ENCODE measurements around the gene FBXL5. TPM values are rescaled to one million over a fixed set of nuclear protein-coding genes. Genes with fewer than 3 reads are reported as not detected.

FBXL5 gene
- total and polyA plus RNA-seq, 2 donors (not counting 1 experiment from before 2014, with no cell fraction given) = 21.2 to 41.0 TPM

DNA sequence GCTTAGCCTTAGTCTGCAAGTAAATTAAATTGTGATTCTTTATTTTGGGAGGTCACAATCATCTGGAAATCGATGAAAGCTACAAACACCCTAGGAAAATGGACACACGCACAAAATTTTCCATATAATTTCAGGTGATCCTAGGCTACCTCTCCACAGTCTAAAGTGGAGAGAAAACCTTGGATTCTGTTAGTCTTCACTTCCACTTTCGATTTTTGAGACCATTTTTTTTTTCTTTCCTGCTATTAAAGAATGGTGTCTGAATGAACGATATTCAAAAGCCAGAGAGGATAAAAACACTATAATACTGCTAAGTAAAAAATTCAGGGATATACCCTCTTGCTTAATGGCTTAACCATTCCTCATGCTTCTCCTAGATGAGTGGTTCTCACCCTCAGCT, 1.7 kb downstream of the FBXL5 start:
- DNase-seq (peak; percentile 17), ATAC-seq (ENCODE audit: low read depth) (no peak)
- intact Hi-C loops (cut with micrococcal nuclease) = loop anchor here (5.0 to 10.0 kb wide), 4 partner anchors 121 to 571 kb away; partner anchors contain the start of genes CD38 and TAPT1
- peak overlapping the region; percentile 100 for H2AFZ ChIP-seq (ENCODE audit: insufficient read depth, low read depth, low read length, poor library complexity, severe bottlenecking)
- H3K27ac ChIP-seq (ENCODE audit: low read length in 2 of 2) = peak overlapping the region in 1 of 2 donors; percentile 97
- no peaks in the 10 kb centered on the region for H3K27me3 ChIP-seq (replicated peaks in 1 of 4; ENCODE audit: control extremely low read depth in 1 of 4, control insufficient read depth in 3 of 4, insufficient read depth in 4 of 4, low read length in 3 of 4)
- H3K4me3 Mint-ChIP-seq = peak overlapping the region; percentile 97
- no peaks in the 10 kb centered on the region for H3K9me3 Mint-ChIP-seq (ENCODE audit: insufficient read depth)
- ChIA-PET CTCF (interaction anchor here (0.5 to 1.2 kb wide), 3 partner anchors 9 to 629 kb away, joined by 3 to 8 read pairs (median 4); no protein-coding TSS in a partner anchor), POLR2A (interaction anchor here (1.6 kb wide), 1 partner anchor 650 kb away, joined by 4 read pairs; no protein-coding TSS in a partner anchor)
- peaks cover 38% of the 10 kb centered on the region for H4K20me1 ChIP-seq (ENCODE audit: control insufficient read depth, insufficient read depth, low read length, poor library complexity, severe bottlenecking)
- no peaks in the 10 kb centered on the region for H3K27me3 Mint-ChIP-seq
- H3K4me3 ChIP-seq (ENCODE audit: control extremely low read depth in 1 of 5, extremely low read depth in 1 of 5, insufficient read depth in 1 of 5, low read depth in 2 of 5, low read length in 4 of 5) = peak overlapping the region in 4 of 5 experiments; percentile 74 to 87 (median 82)
- WGBS (ENCODE audit: insufficient coverage) = no CpG with 5 or more reads among the region's 4 CpGs
- peaks cover 70% of the 10 kb centered on the region for H3K79me2 ChIP-seq (ENCODE audit: control insufficient read depth, insufficient read depth, low read length)
- no peaks in the 10 kb centered on the region for H3K9me3 ChIP-seq (ENCODE audit: control extremely low read depth in 1 of 3, control insufficient read depth in 2 of 3, insufficient read depth in 1 of 3, low read length in 2 of 3)
- TF ChIP-seq, protein P1, sequence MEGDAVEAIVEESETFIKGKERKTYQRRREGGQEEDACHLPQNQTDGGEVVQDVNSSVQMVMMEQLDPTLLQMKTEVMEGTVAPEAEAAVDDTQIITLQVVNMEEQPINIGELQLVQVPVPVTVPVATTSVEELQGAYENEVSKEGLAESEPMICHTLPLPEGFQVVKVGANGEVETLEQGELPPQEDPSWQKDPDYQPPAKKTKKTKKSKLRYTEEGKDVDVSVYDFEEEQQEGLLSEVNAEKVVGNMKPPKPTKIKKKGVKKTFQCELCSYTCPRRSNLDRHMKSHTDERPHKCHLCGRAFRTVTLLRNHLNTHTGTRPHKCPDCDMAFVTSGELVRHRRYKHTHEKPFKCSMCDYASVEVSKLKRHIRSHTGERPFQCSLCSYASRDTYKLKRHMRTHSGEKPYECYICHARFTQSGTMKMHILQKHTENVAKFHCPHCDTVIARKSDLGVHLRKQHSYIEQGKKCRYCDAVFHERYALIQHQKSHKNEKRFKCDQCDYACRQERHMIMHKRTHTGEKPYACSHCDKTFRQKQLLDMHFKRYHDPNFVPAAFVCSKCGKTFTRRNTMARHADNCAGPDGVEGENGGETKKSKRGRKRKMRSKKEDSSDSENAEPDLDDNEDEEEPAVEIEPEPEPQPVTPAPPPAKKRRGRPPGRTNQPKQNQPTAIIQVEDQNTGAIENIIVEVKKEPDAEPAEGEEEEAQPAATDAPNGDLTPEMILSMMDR (IDR thresholded peaks at IDR 0.05) = no peak
- TF ChIP-seq EZH2 (IDR thresholded peaks at IDR 0.05; ENCODE audit: borderline replicate concordance, insufficient read depth, low read depth, low read length, poor library complexity, severe bottlenecking) = no peak
- H3K36me3 ChIP-seq (replicated peaks in 1 of 2; ENCODE audit: control extremely low read depth in 1 of 2, control insufficient read depth in 1 of 2, extremely low read depth in 1 of 2, insufficient read depth in 2 of 2, low read length in 1 of 2) = no peaks in the 10 kb centered on the region
- peak overlapping the region; percentile 97 for H3K27ac Mint-ChIP-seq
- peaks cover 32 to 47% of the 10 kb centered on the region in 2 donors for H3K4me1 ChIP-seq (ENCODE audit: control insufficient read depth in 2 of 2, insufficient read depth in 2 of 2, low read length in 2 of 2)
- peak overlapping the region; percentile 95 for H3K9ac ChIP-seq (ENCODE audit: low read length)
- H3K4me2 ChIP-seq (replicated peaks; ENCODE audit: low read depth, low read length, poor library complexity, severe bottlenecking) = peak overlapping the region; percentile 87
- peaks cover 51% of the 10 kb centered on the region for H3K4me1 Mint-ChIP-seq

DNA sequence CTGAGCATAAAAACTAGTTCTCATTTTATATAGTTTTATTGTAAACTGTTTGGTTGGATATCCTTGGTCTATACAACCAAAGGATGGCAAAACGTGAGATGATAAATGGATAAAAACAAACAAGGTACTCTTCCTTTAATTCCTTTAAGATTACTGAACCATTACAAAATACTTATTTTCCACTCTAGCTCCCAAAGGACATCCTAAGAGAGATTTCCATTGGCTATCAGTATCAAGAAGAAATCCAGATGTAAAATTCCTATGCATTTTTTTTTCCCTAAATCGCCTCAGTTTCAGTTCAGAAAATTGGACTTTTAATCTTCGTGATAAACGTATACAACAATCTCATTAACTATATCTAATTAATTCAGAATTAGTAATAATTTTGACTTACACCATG, 2.3 kb downstream of the FBXL5 start:
- H3K9ac ChIP-seq (ENCODE audit: low read length) = no peak overlapping the region
- intact Hi-C loops (cut with micrococcal nuclease) = loop anchor here (5.0 to 10.0 kb wide), 4 partner anchors 122 to 572 kb away; partner anchors contain the start of genes CD38 and TAPT1
- TF ChIP-seq EZH2 (IDR thresholded peaks at IDR 0.05; ENCODE audit: borderline replicate concordance, insufficient read depth, low read depth, low read length, poor library complexity, severe bottlenecking) = no peak
- TF ChIP-seq, protein P1 (IDR thresholded peaks at IDR 0.05) = no peak
- peak overlapping the region in 1 of 2 donors; percentile 97 for H3K27ac ChIP-seq (ENCODE audit: low read length in 2 of 2)
- H3K4me3 ChIP-seq (ENCODE audit: control extremely low read depth in 1 of 5, extremely low read depth in 1 of 5, insufficient read depth in 1 of 5, low read depth in 2 of 5, low read length in 4 of 5) = peak overlapping the region in 1 of 5 experiments; percentile 74
- ChIA-PET POLR2A (interaction anchor here (1.6 kb wide), 1 partner anchor 649 kb away, joined by 4 read pairs; no protein-coding TSS in a partner anchor), CTCF (interaction anchor here (0.5 to 1.2 kb wide), 2 partner anchors 10 to 629 kb away, joined by 3 to 8 read pairs; no protein-coding TSS in a partner anchor)
- H3K9me3 ChIP-seq (ENCODE audit: control extremely low read depth in 1 of 3, control insufficient read depth in 2 of 3, insufficient read depth in 1 of 3, low read length in 2 of 3) = no peaks in the 10 kb centered on the region
- H3K27me3 Mint-ChIP-seq = no peaks in the 10 kb centered on the region
- peaks cover 38% of the 10 kb centered on the region for H4K20me1 ChIP-seq (ENCODE audit: control insufficient read depth, insufficient read depth, low read length, poor library complexity, severe bottlenecking)
- H3K4me1 ChIP-seq (ENCODE audit: control insufficient read depth in 2 of 2, insufficient read depth in 2 of 2, low read length in 2 of 2) = peaks cover 32 to 47% of the 10 kb centered on the region in 2 donors
- no peak overlapping the region for H3K27ac Mint-ChIP-seq
- ATAC-seq (ENCODE audit: low read depth) (no peak), DNase-seq (no peak)
- no peaks in the 10 kb centered on the region for H3K27me3 ChIP-seq (replicated peaks in 1 of 4; ENCODE audit: control extremely low read depth in 1 of 4, control insufficient read depth in 3 of 4, insufficient read depth in 4 of 4, low read length in 3 of 4)
- H3K9me3 Mint-ChIP-seq (ENCODE audit: insufficient read depth) = no peaks in the 10 kb centered on the region
- H3K4me1 Mint-ChIP-seq = peaks cover 51% of the 10 kb centered on the region
- H3K4me2 ChIP-seq (replicated peaks; ENCODE audit: low read depth, low read length, poor library complexity, severe bottlenecking) = peak overlapping the region; percentile 87
- H3K36me3 ChIP-seq (replicated peaks in 1 of 2; ENCODE audit: control extremely low read depth in 1 of 2, control insufficient read depth in 1 of 2, extremely low read depth in 1 of 2, insufficient read depth in 2 of 2, low read length in 1 of 2) = no peaks in the 10 kb centered on the region
- H2AFZ ChIP-seq (ENCODE audit: insufficient read depth, low read depth, low read length, poor library complexity, severe bottlenecking) = no peak overlapping the region
- no CpG with 5 or more reads among the region's 4 CpGs for WGBS (ENCODE audit: insufficient coverage)
- H3K79me2 ChIP-seq (ENCODE audit: control insufficient read depth, insufficient read depth, low read length) = peaks cover 76% of the 10 kb centered on the region
- no peak overlapping the region for H3K4me3 Mint-ChIP-seq
